Activated CD4-positive, alpha-beta memory T cell treated with anti-CD3 and anti-CD28 coated beads, Interleukin-2, amount 10 ng/mL, durations not matched to agents 7 days and 5 days (primary cell): ENCODE data around the gene HEMGN. TPM values are rescaled to one million over a fixed set of nuclear protein-coding genes. Genes with fewer than 3 reads are reported as not detected.
"Not testable (repeated sequence)": the region's sequence is repeated elsewhere in the genome, so short reads cannot be mapped to it uniquely, and the experiment has no call there.

Experiments
- CTCF ChIA-PET: fragments of 350-600 bp; sonication (Branson Sonifier 250); formaldehyde crosslinking; loops from one replicate; lab custom pipeline; 2021; ENCODE audit warnings: antibody characterized with exemption, inconsistent platforms; lab: Charles Lee
- POLR2A ChIA-PET: fragments of 350-600 bp; sonication (Branson Sonifier 250); formaldehyde crosslinking; loops from one replicate; lab custom pipeline; 2021; ENCODE audit warnings: antibody characterized with exemption; lab: Charles Lee
- DNase-seq: peaks from one replicate; pipeline ENCODE4 v3.0.0-alpha.2; 2020
- H3K27ac Mint-ChIP-seq: one replicate; pipeline ENCODE4 v1.8.0; 2021; ENCODE audit warnings: mild to moderate bottlenecking, mixed read lengths
- H3K27me3 Mint-ChIP-seq: one replicate; pipeline ENCODE4 v1.8.0; 2021; ENCODE audit warnings: mixed read lengths
- H3K36me3 Mint-ChIP-seq: one replicate; pipeline ENCODE4 v1.8.0; 2021; ENCODE audit warnings: low read depth, mixed read lengths
- H3K4me1 Mint-ChIP-seq: one replicate; pipeline ENCODE4 v1.8.0; 2021; ENCODE audit warnings: mixed read lengths
- H3K4me3 Mint-ChIP-seq: one replicate; pipeline ENCODE4 v1.8.0; 2021; ENCODE audit warnings: mild to moderate bottlenecking, mixed read lengths
- H3K9me3 Mint-ChIP-seq: one replicate; pipeline ENCODE4 v1.8.0; 2021; ENCODE audit warnings: mixed read lengths
- total RNA-seq, 2 experiments: library from RNA; stranded (reverse); gene quantifications; one replicate each; pipeline ENCODE4 v1.2.3, GENCODE V29; 2021

Gene HEMGN
- total RNA-seq, 2 experiments from 2014 or later: 0.53 to 0.83 TPM

GRCh38 chr9:97962136-97962535 lies 24.2 kb upstream of the HEMGN start:
- Mint-ChIP-seq H3K36me3 (no peaks in the 10 kb centered on the region), H3K27ac (no peak overlapping the region), H3K27me3 (no peaks in the 10 kb centered on the region), H3K4me1 (peaks cover 15% of the 10 kb centered on the region), H3K9me3 (no peaks in the 10 kb centered on the region), H3K4me3 (no peak overlapping the region)
- CTCF ChIA-PET: interaction anchor here (1.0 to 2.7 kb wide), 3 partner anchors 9 to 72 kb away, joined by 3 to 11 read pairs (median 9); no protein-coding TSS in a partner anchor
- POLR2A ChIA-PET: interaction anchor here (0.6 to 2.9 kb wide), 4 partner anchors 21 to 59 kb away, joined by 3 to 14 read pairs (median 6); partner anchors contain the start of genes ANP32B and TRMO
- no peak for DNase-seq

GRCh38 chr9:97961361-97961760 lies 23.4 kb upstream of the HEMGN start:
- Mint-ChIP-seq H3K27me3 (no peaks in the 10 kb centered on the region), H3K27ac (no peak overlapping the region), H3K4me1 (peaks cover 15% of the 10 kb centered on the region), H3K36me3 (no peaks in the 10 kb centered on the region), H3K4me3 (no peak overlapping the region), H3K9me3 (no peaks in the 10 kb centered on the region)
- ChIA-PET POLR2A (interaction anchor here (0.6 to 2.9 kb wide), 3 partner anchors 21 to 59 kb away, joined by 3 to 14 read pairs (median 7); partner anchors contain the start of genes ANP32B and TRMO), CTCF (interaction anchor here (2.1 to 2.7 kb wide), 2 partner anchors 8 to 38 kb away, joined by 9 to 11 read pairs; no protein-coding TSS in a partner anchor)
- DNase-seq: no peak

- not testable (repeated sequence) for H3K27me3 Mint-ChIP-seq, H3K4me3 Mint-ChIP-seq, H3K9me3 Mint-ChIP-seq, H3K27ac Mint-ChIP-seq, DNase-seq, H3K36me3 Mint-ChIP-seq
- ChIA-PET POLR2A (interaction anchor here (2.2 to 2.8 kb wide), 3 partner anchors 22 to 39 kb away, joined by 6 to 10 read pairs (median 7); partner anchors contain the start of genes ANP32B and TRMO), CTCF (interaction anchor here (0.6 to 3.3 kb wide), 6 partner anchors 7 to 108 kb away, joined by 3 to 25 read pairs (median 3); partner anchors contain the start of genes ANP32B and TRMO)
- peaks cover 15% of the 10 kb centered on the region for H3K4me1 Mint-ChIP-seq
These were observed 22.8 kb upstream of the HEMGN start for GRCh38 chr9:97960678-97961328.

GRCh38 chr9:97959585-97959984 lies 21.6 kb upstream of the HEMGN start:
- DNase-seq: no peak
- H3K4me1 Mint-ChIP-seq: peaks cover 15% of the 10 kb centered on the region
- H3K4me3 Mint-ChIP-seq: no peak overlapping the region
- no peaks in the 10 kb centered on the region for H3K36me3 Mint-ChIP-seq
- ChIA-PET POLR2A (interaction anchor here (2.2 to 2.8 kb wide), 2 partner anchors 23 to 37 kb away, joined by 6 to 10 read pairs; partner anchors contain the start of genes ANP32B and TRMO), CTCF (interaction anchor here (1.1 to 3.3 kb wide), 2 partner anchors 34 to 36 kb away, joined by 3 to 25 read pairs; partner anchors contain the start of gene TRMO)
- H3K27me3 Mint-ChIP-seq: no peaks in the 10 kb centered on the region
- no peaks in the 10 kb centered on the region for H3K9me3 Mint-ChIP-seq
- H3K27ac Mint-ChIP-seq: no peak overlapping the region

GRCh38 chr9:97958812-97959511 lies 21.0 kb upstream of the HEMGN start:
- H3K4me1 Mint-ChIP-seq: peaks cover 13% of the 10 kb centered on the region
- H3K27me3 Mint-ChIP-seq: no peaks in the 10 kb centered on the region
- H3K9me3 Mint-ChIP-seq: no peaks in the 10 kb centered on the region
- no peak overlapping the region for H3K4me3 Mint-ChIP-seq
- ChIA-PET CTCF (interaction anchor here (1.1 to 3.3 kb wide), 3 partner anchors 33 to 69 kb away, joined by 3 to 25 read pairs (median 4); partner anchors contain the start of gene TRMO), POLR2A (interaction anchor here (2.2 to 2.8 kb wide), 2 partner anchors 24 to 37 kb away, joined by 6 to 10 read pairs; partner anchors contain the start of genes ANP32B and TRMO)
- H3K27ac Mint-ChIP-seq: no peak overlapping the region
- DNase-seq: no peak
- no peaks in the 10 kb centered on the region for H3K36me3 Mint-ChIP-seq

- ChIA-PET CTCF (interaction anchor here (0.6 to 5.1 kb wide), 7 partner anchors 11 to 118 kb away, joined by 3 to 57 read pairs (median 3); partner anchors contain the start of genes ANP32B and TRMO), POLR2A (interaction anchor here (0.6 to 1.4 kb wide), 3 partner anchors 26 to 86 kb away, joined by 3 to 4 read pairs (median 4); partner anchors contain the start of gene ANP32B)
- H3K9me3 Mint-ChIP-seq: no peaks in the 10 kb centered on the region
- no peaks in the 10 kb centered on the region for H3K27me3 Mint-ChIP-seq
- no peaks in the 10 kb centered on the region for H3K36me3 Mint-ChIP-seq
- no peak for DNase-seq
- H3K27ac Mint-ChIP-seq: no peak overlapping the region
- peaks cover 7% of the 10 kb centered on the region for H3K4me1 Mint-ChIP-seq
- no peak overlapping the region for H3K4me3 Mint-ChIP-seq
These were observed 18.4 kb upstream of the HEMGN start for GRCh38 chr9:97956331-97956730.

- POLR2A ChIA-PET: interaction anchor here (0.8 to 1.6 kb wide), 2 partner anchors 29 to 32 kb away, joined by 4 to 6 read pairs; partner anchors contain the start of genes ANP32B and TRMO
- H3K9me3 Mint-ChIP-seq: no peaks in the 10 kb centered on the region
- CTCF ChIA-PET: interaction anchor here (0.9 to 5.1 kb wide), 9 partner anchors 8 to 80 kb away, joined by 3 to 57 read pairs (median 5); partner anchors contain the start of gene TRMO
These were observed 16.6 kb upstream of the HEMGN start for GRCh38 chr9:97954550-97954989.

GRCh38 chr9:97950873-97951272 lies 12.9 kb upstream of the HEMGN start:
- peak; percentile 51 for DNase-seq
- H3K27ac Mint-ChIP-seq, H3K4me3 Mint-ChIP-seq, H3K4me1 Mint-ChIP-seq, H3K9me3 Mint-ChIP-seq, H3K36me3 Mint-ChIP-seq: not testable (repeated sequence)
- ChIA-PET CTCF (interaction anchor here (1.2 to 1.7 kb wide), 3 partner anchors 25 to 29 kb away, joined by 4 to 8 read pairs (median 7); partner anchors contain the start of gene TRMO), POLR2A (interaction anchor here (1.7 kb wide), 1 partner anchor 33 kb away, joined by 4 read pairs; no protein-coding TSS in a partner anchor)
- peaks cover 38% of the 10 kb centered on the region for H3K27me3 Mint-ChIP-seq

More at GRCh38 chr9:97954550-97954989, 16.6 kb upstream of the HEMGN start:
- DNase-seq: peak; percentile 60
- no peaks in the 10 kb centered on the region for H3K36me3 Mint-ChIP-seq
- peaks cover 8% of the 10 kb centered on the region for H3K27me3 Mint-ChIP-seq
- H3K4me3 Mint-ChIP-seq: no peak overlapping the region
- H3K27ac Mint-ChIP-seq: no peak overlapping the region
- H3K4me1 Mint-ChIP-seq: peaks cover 11% of the 10 kb centered on the region

GRCh38 chr9:97947094-97947493 lies 9.1 kb upstream of the HEMGN start:
- CTCF ChIA-PET, H3K27ac Mint-ChIP-seq, H3K9me3 Mint-ChIP-seq, POLR2A ChIA-PET, H3K4me3 Mint-ChIP-seq, H3K36me3 Mint-ChIP-seq, DNase-seq, H3K4me1 Mint-ChIP-seq: not testable (repeated sequence)
- peaks cover 38% of the 10 kb centered on the region for H3K27me3 Mint-ChIP-seq

- H3K4me1 Mint-ChIP-seq, H3K27ac Mint-ChIP-seq, CTCF ChIA-PET, POLR2A ChIA-PET, DNase-seq, H3K36me3 Mint-ChIP-seq, H3K4me3 Mint-ChIP-seq, H3K9me3 Mint-ChIP-seq: not testable (repeated sequence)
- peaks cover 44% of the 10 kb centered on the region for H3K27me3 Mint-ChIP-seq
These were observed 7.5 kb upstream of the HEMGN start for GRCh38 chr9:97945470-97945869.

GRCh38 chr9:97944612-97945011 lies 6.6 kb upstream of the HEMGN start:
- POLR2A ChIA-PET: no interaction called here

GRCh38 chr9:97943308-97943855 lies 5.4 kb upstream of the HEMGN start:
- DNase-seq: no peak
- Mint-ChIP-seq H3K27ac (no peak overlapping the region), H3K4me1 (peaks cover 5% of the 10 kb centered on the region), H3K36me3 (no peaks in the 10 kb centered on the region), H3K9me3 (no peaks in the 10 kb centered on the region), H3K4me3 (no peak overlapping the region), H3K27me3 (peaks cover 27% of the 10 kb centered on the region)
- POLR2A ChIA-PET: interaction anchor here (1.2 to 1.4 kb wide), 3 partner anchors 14 to 40 kb away, joined by 3 to 6 read pairs (median 4); partner anchors contain the start of genes ANP32B and TRMO
- CTCF ChIA-PET: interaction anchor here (3.3 kb wide), 1 partner anchor 20 kb away, joined by 15 read pairs; the partner anchor contains the start of gene TRMO

More at GRCh38 chr9:97944612-97945011, 6.6 kb upstream of the HEMGN start:
- CTCF ChIA-PET: interaction anchor here (3.3 kb wide), 1 partner anchor 21 kb away, joined by 15 read pairs; the partner anchor contains the start of gene TRMO
- Mint-ChIP-seq H3K4me1 (no peaks in the 10 kb centered on the region), H3K36me3 (no peaks in the 10 kb centered on the region), H3K27ac (no peak overlapping the region), H3K9me3 (no peaks in the 10 kb centered on the region), H3K27me3 (peaks cover 37% of the 10 kb centered on the region), H3K4me3 (no peak overlapping the region)
- DNase-seq: no peak
